Fibroblast of the aortic adventitia (primary cell): ENCODE data around the gene COMMD10. TPM values are rescaled to one million over a fixed set of nuclear protein-coding genes. Genes with fewer than 3 reads are reported as not detected.

Source experiments
- DNase-seq: peaks from one replicate; pipeline ENCODE4 v3.0.0-alpha.2; 2010; ENCODE audit warnings: low read depth
- H3K4me3 ChIP-seq: 2 replicates; pipeline ENCODE4 v1.5.1; 2011; ENCODE audit warnings: low read depth, mild to moderate bottlenecking, control low read depth, low read length, moderate library complexity
- total RNA-seq: library from RNA; depleted of rRNA; stranded (reverse); fragments of >200 nt; gene quantifications from 2 replicates; pipeline ENCODE4 v1.2.3, GENCODE V29; 2012; ENCODE audit warnings: low replicate concordance
- TF ChIP-seq, protein P1 (sequence below): IDR thresholded peaks from 2 replicates; pipeline ENCODE4 v1.5.1; 2011; ENCODE audit warnings: mild to moderate bottlenecking, low read length, control low read depth, inconsistent platforms; ENCODE audit not compliant: insufficient read depth

COMMD10 gene
- total RNA-seq, 1 donor, result 37.3 TPM

DNA sequence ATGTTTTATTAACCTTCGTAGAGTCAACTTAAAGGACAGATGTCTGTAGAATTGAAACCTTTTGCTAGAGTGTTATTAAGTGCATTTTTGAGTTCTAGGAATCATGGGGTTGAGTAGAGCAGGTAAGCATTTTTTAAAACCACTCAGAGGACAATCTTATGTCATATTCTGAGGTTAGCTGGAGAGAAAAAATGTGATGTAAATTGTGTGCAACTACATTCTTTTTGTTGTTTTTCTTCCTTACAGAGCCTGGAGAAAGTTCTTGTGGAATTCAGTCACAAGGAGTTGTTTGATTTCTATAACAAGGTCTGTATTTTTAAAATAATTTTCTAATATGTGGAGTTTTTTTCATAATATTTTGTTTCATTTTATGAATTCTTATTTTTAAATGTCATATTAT, 206.4 kb downstream of the COMMD10 start:
- TF ChIP-seq, protein P1, sequence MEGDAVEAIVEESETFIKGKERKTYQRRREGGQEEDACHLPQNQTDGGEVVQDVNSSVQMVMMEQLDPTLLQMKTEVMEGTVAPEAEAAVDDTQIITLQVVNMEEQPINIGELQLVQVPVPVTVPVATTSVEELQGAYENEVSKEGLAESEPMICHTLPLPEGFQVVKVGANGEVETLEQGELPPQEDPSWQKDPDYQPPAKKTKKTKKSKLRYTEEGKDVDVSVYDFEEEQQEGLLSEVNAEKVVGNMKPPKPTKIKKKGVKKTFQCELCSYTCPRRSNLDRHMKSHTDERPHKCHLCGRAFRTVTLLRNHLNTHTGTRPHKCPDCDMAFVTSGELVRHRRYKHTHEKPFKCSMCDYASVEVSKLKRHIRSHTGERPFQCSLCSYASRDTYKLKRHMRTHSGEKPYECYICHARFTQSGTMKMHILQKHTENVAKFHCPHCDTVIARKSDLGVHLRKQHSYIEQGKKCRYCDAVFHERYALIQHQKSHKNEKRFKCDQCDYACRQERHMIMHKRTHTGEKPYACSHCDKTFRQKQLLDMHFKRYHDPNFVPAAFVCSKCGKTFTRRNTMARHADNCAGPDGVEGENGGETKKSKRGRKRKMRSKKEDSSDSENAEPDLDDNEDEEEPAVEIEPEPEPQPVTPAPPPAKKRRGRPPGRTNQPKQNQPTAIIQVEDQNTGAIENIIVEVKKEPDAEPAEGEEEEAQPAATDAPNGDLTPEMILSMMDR, result no peak
- DNase-seq, result peak; percentile 23
- H3K4me3 ChIP-seq, result no peak overlapping the region

- DNase-seq, result no peak
- no peak overlapping the region for H3K4me3 ChIP-seq
- TF ChIP-seq, protein P1, result no peak
These were observed 207.5 kb downstream of the COMMD10 start for GRCh38 chr5:116292321-116292720.

GRCh38 chr5:116296335-116297072, 211.7 kb downstream of the COMMD10 start:
- no peak for DNase-seq
- no peak overlapping the region for H3K4me3 ChIP-seq
- TF ChIP-seq, protein P1, result no peak

DNA sequence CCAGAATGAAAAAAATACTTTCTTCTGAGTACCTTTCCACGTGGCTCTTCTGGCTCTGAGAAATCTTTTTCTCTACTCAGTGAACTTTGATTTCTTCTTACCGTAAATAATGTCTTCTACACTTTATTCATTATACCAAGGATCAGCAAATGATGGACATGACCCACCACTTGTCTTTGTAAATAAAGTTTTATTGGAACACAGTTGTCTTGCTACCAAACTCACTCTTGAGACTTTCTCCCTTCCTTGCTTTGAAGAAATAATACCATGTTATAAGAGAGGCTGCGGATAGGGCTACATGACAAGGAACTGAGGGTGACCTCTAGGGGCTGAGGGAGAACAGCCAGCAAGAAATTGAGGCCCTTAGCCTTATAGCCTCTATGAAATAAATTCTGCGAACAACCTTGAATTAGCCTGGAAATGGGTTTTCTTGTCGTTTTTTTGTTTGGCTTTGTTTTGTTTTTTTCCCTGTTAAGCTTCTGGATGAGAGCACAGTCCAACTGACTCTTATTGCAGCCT, 212.5 kb downstream of the COMMD10 start:
- TF ChIP-seq, protein P1, result no peak
- no peak for DNase-seq
- H3K4me3 ChIP-seq, result no peak overlapping the region

- TF ChIP-seq, protein P1, result no peak
- DNase-seq, result no peak
- no peak overlapping the region for H3K4me3 ChIP-seq
These were observed 215.2 kb downstream of the COMMD10 start for GRCh38 chr5:116299746-116300640.

- H3K4me3 ChIP-seq, result no peak overlapping the region
- TF ChIP-seq, protein P1, result no peak
- no peak for DNase-seq
These were observed 216.3 kb downstream of the COMMD10 start for GRCh38 chr5:116301110-116301509.
